Trophoblast cell (in vitro differentiated cells and primary cell): ENCODE results near the gene AUTS2.

Source experiments
- DNase-seq, 2 donors: peaks; one replicate each; pipeline ENCODE4 v3.0.0-alpha.2; 2016
- H2AFZ ChIP-seq: 2 replicates; pipeline ENCODE4 v1.6.1; 2013; ENCODE audit warnings: low read length, moderate library complexity, mild to moderate bottlenecking; ENCODE audit not compliant: insufficient read depth, poor library complexity
- H2AK5ac ChIP-seq: 2 replicates; pipeline ENCODE4 v1.6.1; 2013; ENCODE audit warnings: mild to moderate bottlenecking, low read length
- H2BK120ac ChIP-seq: 2 replicates; pipeline ENCODE4 v1.6.1; 2013; ENCODE audit warnings: low read length, mild to moderate bottlenecking, moderate library complexity; ENCODE audit not compliant: insufficient read depth, poor library complexity
- H2BK12ac ChIP-seq: 2 replicates; pipeline ENCODE4 v1.6.1; 2013; ENCODE audit warnings: mild to moderate bottlenecking, low read length, moderate library complexity
- H2BK5ac ChIP-seq: 2 replicates; pipeline ENCODE4 v1.6.1; 2013; ENCODE audit warnings: low read length, low read depth, moderate library complexity, mild to moderate bottlenecking; ENCODE audit not compliant: poor library complexity
- H3K14ac ChIP-seq: 2 replicates; pipeline ENCODE4 v1.6.1; 2013; ENCODE audit warnings: mild to moderate bottlenecking, low read length
- H3K18ac ChIP-seq: 2 replicates; pipeline ENCODE4 v1.6.1; 2013; ENCODE audit warnings: mild to moderate bottlenecking, low read length
- H3K23ac ChIP-seq: 2 replicates; pipeline ENCODE4 v1.6.1; 2013; ENCODE audit warnings: low read length
- H3K27ac ChIP-seq: 2 replicates; pipeline ENCODE4 v1.5.1; 2013; ENCODE audit warnings: low read depth, mild to moderate bottlenecking, inconsistent platforms, low read length, moderate library complexity
- H3K27me3 ChIP-seq: 2 replicates; pipeline ENCODE4 v1.6.1; 2013; ENCODE audit warnings: inconsistent platforms, mild to moderate bottlenecking, low read length, moderate library complexity; ENCODE audit not compliant: insufficient read depth
- H3K36me3 ChIP-seq, 2 experiments: 1 replicate in 1 of 2; 2 replicates in 1 of 2; pipeline ENCODE4 v1.6.1; 2013; ENCODE audit warnings: low read length in 2 of 2, mild to moderate bottlenecking in 2 of 2, moderate library complexity in 1 of 2; ENCODE audit not compliant: insufficient read depth in 2 of 2, control insufficient read depth in 1 of 2
- H3K4ac ChIP-seq: 2 replicates; pipeline ENCODE4 v1.6.1; 2013; ENCODE audit warnings: low read depth, mild to moderate bottlenecking, low read length, moderate library complexity
- H3K4me1 ChIP-seq, 2 experiments: 1 replicate in 1 of 2; 2 replicates in 1 of 2; pipeline ENCODE4 v1.6.1; 2013; ENCODE audit warnings: low read length in 2 of 2, mild to moderate bottlenecking in 2 of 2, moderate library complexity in 1 of 2; ENCODE audit not compliant: insufficient read depth in 2 of 2, control insufficient read depth in 1 of 2
- H3K4me2 ChIP-seq: 2 replicates; pipeline ENCODE4 v1.6.1; 2013; ENCODE audit warnings: inconsistent platforms, mild to moderate bottlenecking, low read length, moderate library complexity
- H3K4me3 ChIP-seq: 2 replicates; pipeline ENCODE4 v1.5.1; 2013; ENCODE audit warnings: mild to moderate bottlenecking, low read depth, low read length, inconsistent platforms
- H3K79me1 ChIP-seq: one replicate; pipeline ENCODE4 v1.6.1; 2013; ENCODE audit warnings: low read length
- H3K79me2 ChIP-seq: 2 replicates; pipeline ENCODE4 v1.6.1; 2013; ENCODE audit warnings: low read length, mild to moderate bottlenecking; ENCODE audit not compliant: control insufficient read depth, insufficient read depth, poor library complexity
- H3K9ac ChIP-seq: 2 replicates; pipeline ENCODE4 v1.6.1; 2013; ENCODE audit warnings: mild to moderate bottlenecking, low read length
- H3K9me3 ChIP-seq: 2 replicates; pipeline ENCODE4 v1.6.1; 2013; ENCODE audit warnings: low read depth, mild to moderate bottlenecking, control low read depth, inconsistent platforms, low read length; ENCODE audit not compliant: insufficient read depth
- H4K12ac ChIP-seq: 2 replicates; pipeline ENCODE4 v1.6.1; 2013; ENCODE audit warnings: low read depth, mild to moderate bottlenecking, low read length, moderate library complexity
- H4K8ac ChIP-seq: 2 replicates; pipeline ENCODE4 v1.6.1; 2013; ENCODE audit warnings: low read depth, mild to moderate bottlenecking, low read length, moderate library complexity
- H4K91ac ChIP-seq: one replicate; pipeline ENCODE4 v1.6.1; 2013; ENCODE audit warnings: low read depth, mild to moderate bottlenecking, low read length, moderate library complexity
- WGBS: extraction: QIAGEN DNeasy Blood & Tissue Kit; methylation state at CpG from one replicate; pipeline ENCODE4 v1.1.7; 2013; ENCODE audit warnings: missing lambda C conversion rate; ENCODE audit not compliant: insufficient read length, insufficient coverage; ENCODE audit errors: extremely low coverage; 5-methylcytosine and 5-hydroxymethylcytosine counted together

AUTS2 gene

GRCh38 chr7:70602117-70602516, 1003.8 kb downstream of the AUTS2 start:
- Histone ChIP-seq H3K18ac (no peak overlapping the region), H4K8ac (no peak overlapping the region), H2BK5ac (no peak overlapping the region), H2AK5ac (no peak overlapping the region), H3K4me1 (peaks cover 0 to 2% of the 10 kb centered on the region in 2 experiments), H3K14ac (no peak overlapping the region), H4K12ac (no peak overlapping the region), H3K27ac (no peak overlapping the region), H2AFZ (no peak overlapping the region), H3K79me1 (no peaks in the 10 kb centered on the region), H3K4ac (no peak overlapping the region), H3K23ac (no peak overlapping the region), H2BK12ac (no peak overlapping the region), H4K91ac (no peak overlapping the region), H3K79me2 (no peaks in the 10 kb centered on the region), H3K4me3 (no peak overlapping the region), H3K36me3 (no peaks in the 10 kb centered on the region), H2BK120ac (no peak overlapping the region), H3K27me3 (peaks cover 2% of the 10 kb centered on the region), H3K9ac (no peak overlapping the region), H3K9me3 (peaks cover 6% of the 10 kb centered on the region), H3K4me2 (no peak overlapping the region)
- no peak for DNase-seq
- no CpG with 5 or more reads among the region's 4 CpGs for WGBS

- no CpG with 5 or more reads among the region's 7 CpGs for WGBS
- no peaks in the 10 kb centered on the region for H3K27me3 ChIP-seq
- no peak overlapping the region for H3K4ac ChIP-seq
- no peak overlapping the region for H2BK5ac ChIP-seq
- H4K8ac ChIP-seq = no peak overlapping the region
- H2AK5ac ChIP-seq = no peak overlapping the region
- H3K36me3 ChIP-seq = no peaks in the 10 kb centered on the region
- H3K23ac ChIP-seq = no peak overlapping the region
- no peak overlapping the region for H3K18ac ChIP-seq
- no peaks in the 10 kb centered on the region for H3K79me2 ChIP-seq
- H3K27ac ChIP-seq = no peak overlapping the region
- no peaks in the 10 kb centered on the region for H3K4me1 ChIP-seq
- no peak overlapping the region for H3K4me3 ChIP-seq
- H3K14ac ChIP-seq = no peak overlapping the region
- no peak overlapping the region for H2BK12ac ChIP-seq
- no peak for DNase-seq
- H3K4me2 ChIP-seq = no peak overlapping the region
- no peak overlapping the region for H4K91ac ChIP-seq
- no peak overlapping the region for H3K9ac ChIP-seq
- H4K12ac ChIP-seq = no peak overlapping the region
- H2BK120ac ChIP-seq = no peak overlapping the region
- H3K79me1 ChIP-seq = no peaks in the 10 kb centered on the region
- peaks cover 4% of the 10 kb centered on the region for H3K9me3 ChIP-seq
- H2AFZ ChIP-seq = no peak overlapping the region
Measured at GRCh38 chr7:70607281-70607680, 1009.0 kb downstream of the AUTS2 start.

- Histone ChIP-seq H2BK5ac (no peak overlapping the region), H3K36me3 (no peaks in the 10 kb centered on the region), H3K79me2 (no peaks in the 10 kb centered on the region), H3K4ac (no peak overlapping the region), H3K9me3 (peaks cover 4% of the 10 kb centered on the region), H2BK120ac (no peak overlapping the region), H3K23ac (no peak overlapping the region), H4K12ac (no peak overlapping the region), H4K91ac (no peak overlapping the region), H3K9ac (no peak overlapping the region), H3K14ac (no peak overlapping the region), H3K79me1 (no peaks in the 10 kb centered on the region), H2AFZ (no peak overlapping the region), H2BK12ac (no peak overlapping the region), H3K27me3 (no peaks in the 10 kb centered on the region), H4K8ac (no peak overlapping the region), H3K18ac (no peak overlapping the region), H3K27ac (no peak overlapping the region), H2AK5ac (no peak overlapping the region), H3K4me2 (no peak overlapping the region), H3K4me3 (no peak overlapping the region), H3K4me1 (no peaks in the 10 kb centered on the region)
- no CpG with 5 or more reads among the region's 1 CpG for WGBS
- DNase-seq = no peak
Measured at GRCh38 chr7:70607759-70608158, 1009.5 kb downstream of the AUTS2 start.

GRCh38 chr7:70608229-70608628, 1010.0 kb downstream of the AUTS2 start:
- no peak overlapping the region for H3K4me2 ChIP-seq
- H3K79me1 ChIP-seq = no peaks in the 10 kb centered on the region
- H3K4me1 ChIP-seq = no peaks in the 10 kb centered on the region
- no peak overlapping the region for H3K9ac ChIP-seq
- no peak overlapping the region for H3K23ac ChIP-seq
- no CpG with 5 or more reads among the region's 3 CpGs for WGBS
- no peaks in the 10 kb centered on the region for H3K27me3 ChIP-seq
- H4K91ac ChIP-seq = no peak overlapping the region
- peaks cover 4% of the 10 kb centered on the region for H3K9me3 ChIP-seq
- no peak overlapping the region for H3K27ac ChIP-seq
- DNase-seq = no peak
- H2BK5ac ChIP-seq = no peak overlapping the region
- no peak overlapping the region for H3K4me3 ChIP-seq
- no peak overlapping the region for H2AFZ ChIP-seq
- no peaks in the 10 kb centered on the region for H3K36me3 ChIP-seq
- H3K14ac ChIP-seq = no peak overlapping the region
- no peak overlapping the region for H2BK120ac ChIP-seq
- no peaks in the 10 kb centered on the region for H3K79me2 ChIP-seq
- no peak overlapping the region for H2BK12ac ChIP-seq
- no peak overlapping the region for H4K12ac ChIP-seq
- no peak overlapping the region for H2AK5ac ChIP-seq
- H3K4ac ChIP-seq = no peak overlapping the region
- no peak overlapping the region for H3K18ac ChIP-seq
- no peak overlapping the region for H4K8ac ChIP-seq
